Thyroid gland (tissue), 4 donors: ENCODE data around the gene LRRC8D. TPM values are rescaled to one million over a fixed set of nuclear protein-coding genes. Genes with fewer than 3 reads are reported as not detected.

Experiments
- DNase-seq, 2 donors: peaks; one replicate each; pipeline ENCODE4 v3.0.0-alpha.2; 2019
- H3K27ac ChIP-seq, 3 donors: fragments of 200-600 bp; sonication (generic); 1 replicate in 2 of 3; 2 replicates in 1 of 3; pipeline ENCODE4 v1.5.1; 2016 to 2019; ENCODE audit warnings: mild to moderate bottlenecking in 1 of 3, moderate library complexity in 1 of 3
- H3K27me3 ChIP-seq: fragments of 200-600 bp; sonication (generic); one replicate; pipeline ENCODE4 v1.5.1; 2019
- H3K36me3 ChIP-seq, 2 donors: fragments of 200-600 bp; sonication (generic); one replicate each; pipeline ENCODE4 v1.5.1; 2016 to 2019
- H3K4me1 ChIP-seq, 2 donors: fragments of 200-600 bp; sonication (generic); one replicate each; pipeline ENCODE4 v1.5.1; 2017 to 2019
- H3K4me3 ChIP-seq, 3 donors: fragments of 200-600 bp; sonication (generic); replicated peaks in 1 of 3; 1 replicate in 2 of 3; 2 replicates in 1 of 3; pipeline ENCODE4 v1.5.1; 2016; ENCODE audit warnings: mild to moderate bottlenecking in 1 of 3
- H3K9me3 ChIP-seq: fragments of 200-600 bp; sonication (generic); one replicate; pipeline ENCODE4 v1.5.1; 2017
- POLR2A ChIP-seq, 2 donors: fragments of 450-650 bp; IDR thresholded peaks; one replicate each; pipeline ENCODE4 v1.6.1; 2017; ENCODE audit warnings: antibody characterized with exemption in 2 of 2, mild to moderate bottlenecking in 2 of 2, moderate library complexity in 1 of 2
- WGBS, 2 donors: methylation state at CpG; one replicate each; pipeline ENCODE4 v1.1.5; 2017; 5-methylcytosine and 5-hydroxymethylcytosine counted together
- intact Hi-C: fragments of 100-400 bp; cut with DNase I; formaldehyde crosslinking; loops from one replicate; pipeline ENCODE4 v1.15.1; 2023
- total RNA-seq, 4 donors: library from RNA; depleted of rRNA; stranded (reverse); fragments of >200 nt; gene quantifications; one replicate each; pipeline ENCODE4 v1.2.3, GENCODE V29; 2016
- TF ChIP-seq, protein P1 (sequence below), 6 experiments: fragments of 200-600 bp in 3 of 6; fragments of 450-650 bp in 3 of 6; sonication (generic) in 3 of 6; IDR thresholded peaks; one replicate each; pipeline ENCODE4 v1.5.1; 2016 to 2019; ENCODE audit warnings: antibody characterized with exemption in 6 of 6, mild to moderate bottlenecking in 2 of 6, inconsistent platforms in 1 of 6, moderate library complexity in 1 of 6

Gene LRRC8D
- total RNA-seq, 4 donors from 2014 or later = 21.1 to 46.7 (median 35.3) TPM

DNA sequence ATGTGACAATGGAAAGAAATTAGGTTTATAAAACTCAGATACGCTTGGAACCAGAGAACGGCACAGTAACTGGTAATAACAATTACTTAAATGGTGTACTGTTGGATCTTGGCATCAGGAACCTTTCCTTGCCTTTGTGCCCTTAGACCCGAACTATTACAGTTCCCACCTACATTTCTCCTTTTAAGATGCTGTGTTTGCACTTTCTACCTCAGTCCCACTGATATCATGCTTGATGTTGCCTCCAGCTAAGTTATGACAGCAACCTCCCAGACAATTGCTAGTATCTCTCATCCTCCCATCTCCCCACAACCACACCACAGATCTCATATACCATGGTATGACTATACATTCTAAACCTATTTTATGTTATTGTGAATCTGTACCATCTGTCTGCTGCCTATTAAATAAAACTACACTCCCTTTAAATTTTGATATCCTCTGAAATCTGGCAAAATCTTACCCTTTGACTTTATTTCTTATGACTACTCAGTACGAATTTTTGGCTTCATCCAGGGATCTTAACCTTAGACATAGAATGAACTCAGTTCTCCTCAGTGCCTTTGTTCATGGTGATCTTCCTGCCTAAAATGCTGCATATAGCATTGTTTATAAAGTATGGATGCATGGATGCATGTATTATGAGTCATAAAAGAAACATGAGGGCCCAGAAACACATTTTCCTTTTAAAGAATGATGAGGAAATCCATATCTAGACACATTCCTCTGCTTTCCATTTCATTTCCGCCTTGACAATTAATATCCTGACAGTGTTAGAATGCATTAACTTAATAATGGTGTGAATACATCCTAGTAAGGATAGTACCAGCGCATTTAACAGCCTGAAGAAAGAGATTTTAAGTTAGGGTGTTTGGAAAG is 64.1 kb downstream of the LRRC8D start:
- no peaks in the 10 kb centered on the region for H3K9me3 ChIP-seq
- WGBS, 2 donors = 90 to 94% methylated on average over 6 of the region's 6 CpGs
- intact Hi-C loops = no loop called here

DNA sequence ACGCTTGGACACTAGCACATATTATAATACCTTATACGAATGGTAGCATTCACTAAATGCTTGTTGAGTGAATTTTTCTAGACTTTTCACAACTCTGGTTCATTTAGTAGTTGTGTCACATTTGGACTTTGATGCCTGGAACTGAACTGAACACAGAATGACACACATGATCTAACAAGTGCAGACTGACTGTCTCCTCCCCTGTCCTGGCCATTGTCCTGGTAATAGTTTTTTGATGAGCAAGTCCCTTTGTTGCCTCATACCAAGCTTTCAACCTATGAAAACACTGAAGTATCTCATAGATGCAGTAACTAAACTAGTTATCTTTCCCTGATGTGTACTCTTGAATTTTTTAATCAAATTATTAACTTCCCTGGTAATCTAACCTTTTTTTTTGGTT is 66.4 kb downstream of the LRRC8D start:
- no peak overlapping the region for H3K4me3 ChIP-seq
- no peak for DNase-seq
- H3K9me3 ChIP-seq = no peaks in the 10 kb centered on the region
- 97 to 98% methylated on average over 2 of the region's 2 CpGs for WGBS, 2 donors
- H3K27me3 ChIP-seq = no peaks in the 10 kb centered on the region
- intact Hi-C loops = no loop called here
- no peaks in the 10 kb centered on the region for H3K4me1 ChIP-seq
- H3K27ac ChIP-seq = no peak overlapping the region
- no peaks in the 10 kb centered on the region for H3K36me3 ChIP-seq
- no peak for TF ChIP-seq POLR2A (IDR thresholded peaks at IDR 0.05)
- TF ChIP-seq, protein P1, sequence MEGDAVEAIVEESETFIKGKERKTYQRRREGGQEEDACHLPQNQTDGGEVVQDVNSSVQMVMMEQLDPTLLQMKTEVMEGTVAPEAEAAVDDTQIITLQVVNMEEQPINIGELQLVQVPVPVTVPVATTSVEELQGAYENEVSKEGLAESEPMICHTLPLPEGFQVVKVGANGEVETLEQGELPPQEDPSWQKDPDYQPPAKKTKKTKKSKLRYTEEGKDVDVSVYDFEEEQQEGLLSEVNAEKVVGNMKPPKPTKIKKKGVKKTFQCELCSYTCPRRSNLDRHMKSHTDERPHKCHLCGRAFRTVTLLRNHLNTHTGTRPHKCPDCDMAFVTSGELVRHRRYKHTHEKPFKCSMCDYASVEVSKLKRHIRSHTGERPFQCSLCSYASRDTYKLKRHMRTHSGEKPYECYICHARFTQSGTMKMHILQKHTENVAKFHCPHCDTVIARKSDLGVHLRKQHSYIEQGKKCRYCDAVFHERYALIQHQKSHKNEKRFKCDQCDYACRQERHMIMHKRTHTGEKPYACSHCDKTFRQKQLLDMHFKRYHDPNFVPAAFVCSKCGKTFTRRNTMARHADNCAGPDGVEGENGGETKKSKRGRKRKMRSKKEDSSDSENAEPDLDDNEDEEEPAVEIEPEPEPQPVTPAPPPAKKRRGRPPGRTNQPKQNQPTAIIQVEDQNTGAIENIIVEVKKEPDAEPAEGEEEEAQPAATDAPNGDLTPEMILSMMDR (IDR thresholded peaks at IDR 0.05) = no peak

More for the DNA sequence above, 64.1 kb downstream of the LRRC8D start:
- Histone ChIP-seq H3K4me3 (no peak overlapping the region), H3K4me1 (no peaks in the 10 kb centered on the region), H3K27ac (no peak overlapping the region), H3K36me3 (no peaks in the 10 kb centered on the region), H3K27me3 (no peaks in the 10 kb centered on the region)
- no peak for DNase-seq
- no peak for TF ChIP-seq POLR2A (IDR thresholded peaks at IDR 0.05)
- TF ChIP-seq, protein P1 (IDR thresholded peaks at IDR 0.05) = no peak

DNA sequence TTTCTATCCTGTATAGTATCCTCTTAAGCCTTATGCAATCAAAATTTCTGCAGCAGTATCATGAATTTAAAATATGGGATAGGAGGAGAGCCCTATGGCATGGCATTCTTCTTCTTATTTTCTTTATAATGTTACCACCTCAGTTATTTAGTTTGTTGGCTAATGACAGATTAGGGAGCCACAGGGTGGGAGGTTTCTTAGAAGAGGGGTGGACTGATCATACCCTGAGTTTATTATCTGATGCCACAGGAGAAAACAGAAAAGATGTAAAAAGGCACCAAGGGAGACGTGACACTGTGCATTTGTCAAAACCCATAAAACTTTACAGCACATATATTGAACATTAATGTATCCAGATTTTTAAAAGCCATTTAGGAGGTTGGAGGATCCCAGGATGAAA is 66.9 kb downstream of the LRRC8D start:
- Histone ChIP-seq H3K36me3 (no peaks in the 10 kb centered on the region), H3K4me3 (no peak overlapping the region), H3K9me3 (no peaks in the 10 kb centered on the region), H3K27ac (no peak overlapping the region), H3K4me1 (no peaks in the 10 kb centered on the region), H3K27me3 (no peaks in the 10 kb centered on the region)
- DNase-seq = no peak
- TF ChIP-seq, protein P1 (IDR thresholded peaks at IDR 0.05) = no peak
- TF ChIP-seq POLR2A (IDR thresholded peaks at IDR 0.05) = no peak
- WGBS, 2 donors = 93 to 95% methylated on average over 1 of the region's 1 CpG
- intact Hi-C loops = no loop called here

DNA sequence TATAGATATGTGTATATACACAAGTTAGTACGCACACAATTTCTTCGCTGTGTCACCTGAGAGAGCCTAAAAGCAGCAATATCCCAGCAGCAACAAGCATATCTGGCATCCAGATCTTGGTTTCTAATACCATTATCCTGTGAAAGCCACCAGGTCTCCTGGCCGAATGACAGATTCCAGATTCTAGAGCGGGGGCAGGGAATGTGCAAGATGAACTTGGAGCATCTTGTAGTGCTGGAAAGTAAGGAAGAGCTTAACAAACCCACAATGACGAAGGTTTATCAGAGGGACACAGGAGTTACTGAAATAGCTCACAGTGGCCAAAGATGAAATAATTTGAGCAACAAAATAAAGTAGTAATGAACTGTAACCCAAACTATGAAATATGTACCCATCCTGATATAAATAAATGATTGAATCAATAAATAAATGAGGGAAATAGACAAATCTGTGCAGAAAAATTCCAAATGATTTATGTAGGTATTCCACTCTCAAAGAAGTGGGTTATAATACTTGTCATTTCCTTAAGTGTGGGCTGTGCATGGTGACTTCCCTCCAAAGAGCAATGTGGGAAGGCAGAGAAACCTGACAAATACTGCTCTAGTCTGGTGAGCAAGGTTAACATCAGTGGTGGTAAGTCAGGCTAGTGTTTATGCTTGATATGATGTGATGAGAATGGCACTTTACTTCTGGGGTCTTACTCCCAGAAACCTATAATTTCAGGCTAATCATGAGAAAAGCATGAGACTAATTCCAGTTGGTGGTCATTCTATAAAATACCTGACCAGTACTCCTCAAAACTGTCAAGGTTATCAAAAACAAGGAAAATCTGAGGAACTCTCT is 67.9 kb downstream of the LRRC8D start:
- Histone ChIP-seq H3K36me3 (no peaks in the 10 kb centered on the region), H3K4me1 (no peaks in the 10 kb centered on the region), H3K9me3 (no peaks in the 10 kb centered on the region), H3K27me3 (no peaks in the 10 kb centered on the region), H3K4me3 (no peak overlapping the region), H3K27ac (no peak overlapping the region)
- WGBS, 2 donors = 94 to 95% methylated on average over 5 of the region's 5 CpGs
- intact Hi-C loops = no loop called here
- DNase-seq = no peak
- TF ChIP-seq POLR2A (IDR thresholded peaks at IDR 0.05) = no peak
- TF ChIP-seq, protein P1 (IDR thresholded peaks at IDR 0.05) = no peak

DNA sequence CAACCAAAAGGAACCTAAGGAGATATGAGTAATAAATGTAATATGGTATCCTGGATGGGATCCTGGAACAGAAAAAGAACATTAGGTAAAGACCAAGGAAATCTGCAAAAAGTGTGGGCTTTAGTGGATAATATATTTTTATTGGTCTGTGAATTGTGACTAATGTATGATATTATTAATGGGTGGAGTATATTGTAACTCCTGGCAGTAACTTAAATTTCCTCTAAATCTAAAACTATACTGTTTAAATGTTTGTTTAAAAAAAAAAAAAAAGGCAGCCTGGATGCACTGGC is 68.4 kb downstream of the LRRC8D start:
- no peaks in the 10 kb centered on the region for H3K36me3 ChIP-seq
- no peaks in the 10 kb centered on the region for H3K4me1 ChIP-seq
- H3K4me3 ChIP-seq = no peak overlapping the region
- no peaks in the 10 kb centered on the region for H3K9me3 ChIP-seq
- DNase-seq = no peak
- TF ChIP-seq POLR2A (IDR thresholded peaks at IDR 0.05) = no peak
- TF ChIP-seq, protein P1 (IDR thresholded peaks at IDR 0.05) = no peak
- H3K27me3 ChIP-seq = no peaks in the 10 kb centered on the region
- H3K27ac ChIP-seq = no peak overlapping the region
- intact Hi-C loops = no loop called here
